HG02798 (cell line): Measurements from ENCODE around the gene PRR16.

Source experiments
- ATAC-seq: cut with Tn5 transposase; IDR thresholded peaks from one replicate; pipeline ENCODE4 v1.9.1; 2021; ENCODE audit warnings: mild to moderate bottlenecking; ENCODE audit not compliant: unreplicated experiment, poor library complexity

The PRR16 gene

GRCh38 chr5:120461251-120461650 is 2.8 kb upstream of the PRR16 start:
- no peak for ATAC-seq

GRCh38 chr5:120463006-120463680 is 957 bp upstream of the PRR16 start:
- ATAC-seq: no peak

GRCh38 chr5:120464627-120465435 is 731 bp downstream of the PRR16 start:
- no peak for ATAC-seq

GRCh38 chr5:120465436-120465961 is 1.4 kb downstream of the PRR16 start:
- no peak for ATAC-seq

GRCh38 chr5:120466341-120467006 is 2.4 kb downstream of the PRR16 start:
- ATAC-seq: no peak

GRCh38 chr5:120471971-120472370 is 7.9 kb downstream of the PRR16 start:
- ATAC-seq: no peak

GRCh38 chr5:120472911-120473310 is 8.8 kb downstream of the PRR16 start:
- no peak for ATAC-seq

- no peak for ATAC-seq
Measured at GRCh38 chr5:120473332-120473731, 9.2 kb downstream of the PRR16 start.

- no peak for ATAC-seq
Measured at GRCh38 chr5:120476063-120476462, 12.0 kb downstream of the PRR16 start.

GRCh38 chr5:120479066-120479465 is 15.0 kb downstream of the PRR16 start:
- no peak for ATAC-seq

GRCh38 chr5:120499876-120500563 is 35.9 kb downstream of the PRR16 start:
- ATAC-seq: no peak

- ATAC-seq: no peak
Measured at GRCh38 chr5:120502531-120502930, 38.4 kb downstream of the PRR16 start.

GRCh38 chr5:120503341-120503740 is 39.2 kb downstream of the PRR16 start:
- no peak for ATAC-seq

- no peak for ATAC-seq
Measured at GRCh38 chr5:120504057-120504456, 40.0 kb downstream of the PRR16 start.

GRCh38 chr5:120507197-120507596 is 43.1 kb downstream of the PRR16 start:
- ATAC-seq: no peak

- no peak for ATAC-seq
Measured at GRCh38 chr5:120507800-120508463, 43.8 kb downstream of the PRR16 start.

- ATAC-seq: no peak
Measured at GRCh38 chr5:120509053-120509452, 45.0 kb downstream of the PRR16 start.

- ATAC-seq: no peak
Measured at GRCh38 chr5:120510098-120510637, 46.1 kb downstream of the PRR16 start.

- ATAC-seq: no peak
Measured at GRCh38 chr5:120510994-120511686, 47.0 kb downstream of the PRR16 start.
